Ecto neural progenitor cell (in vitro differentiated cells): ENCODE data around the gene ROR2.
"Not testable (repeated sequence)": the region's sequence is repeated elsewhere in the genome, so short reads cannot be mapped to it uniquely, and the experiment has no call there.

Experiments used
- DNase-seq: peaks from one replicate; pipeline ENCODE4 v3.0.0-alpha.2; 2018; ENCODE audit warnings: low spot score

Gene ROR2

GRCh38 chr9:91571036-91571435 lies 379.0 kb downstream of the ROR2 start:
- no peak for DNase-seq

DNA sequence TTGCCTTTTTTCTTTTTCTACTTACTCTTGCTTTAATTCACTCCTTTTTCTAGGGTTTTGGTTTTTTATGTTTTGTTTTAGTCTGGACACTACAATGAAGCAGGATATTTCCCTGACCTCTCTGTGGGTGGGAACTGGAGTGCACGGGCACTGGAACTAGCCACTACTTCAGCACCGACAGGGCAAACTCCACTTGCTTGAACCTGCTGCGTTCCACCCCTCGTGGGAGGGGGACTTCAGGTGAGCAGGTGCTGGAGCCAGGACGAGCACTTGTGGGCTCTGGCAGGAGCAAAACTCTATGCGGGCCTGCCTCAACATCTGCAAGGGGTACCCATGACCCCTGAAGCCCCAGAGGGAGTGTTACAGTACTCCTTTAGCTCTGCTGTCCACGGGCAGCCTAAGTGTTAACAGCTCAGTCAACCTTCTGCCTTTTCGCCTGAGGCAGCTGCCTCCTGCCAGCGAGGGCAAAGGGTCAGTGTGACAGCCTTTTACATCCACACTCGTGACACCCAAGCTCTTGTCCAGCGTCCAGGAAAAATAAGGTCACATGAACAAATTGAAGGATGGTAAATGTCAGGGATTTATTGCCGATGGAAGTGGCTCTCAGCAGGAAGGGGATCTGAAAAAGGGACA lies 382.3 kb downstream of the ROR2 start:
- DNase-seq, result no peak

DNA sequence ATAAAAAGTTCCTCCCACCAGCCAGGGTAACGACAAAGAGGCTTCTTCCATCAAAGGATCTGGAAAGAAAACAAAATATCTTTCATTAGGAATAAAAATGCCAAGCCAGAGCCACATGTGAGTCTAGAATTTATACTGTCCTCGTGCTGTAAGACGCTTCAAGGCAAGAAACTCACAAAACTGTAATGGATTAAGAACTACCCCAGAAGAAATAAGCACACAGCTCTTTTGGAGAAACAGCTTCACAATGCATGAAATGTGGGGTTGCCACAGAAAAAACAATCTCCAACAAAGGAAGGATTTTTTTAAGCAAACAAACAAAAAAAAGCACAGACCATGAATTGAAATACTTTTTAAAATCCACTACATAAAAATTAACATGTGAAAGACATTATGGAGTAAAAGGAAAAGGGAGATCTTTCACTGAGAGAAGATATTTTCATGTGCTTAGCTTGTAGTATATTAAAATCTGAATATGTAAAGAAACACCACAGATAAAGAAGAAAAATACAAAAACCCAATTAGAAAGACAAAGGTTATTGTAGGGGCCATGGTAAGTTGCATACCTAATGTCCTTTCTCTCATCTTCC lies 385.9 kb downstream of the ROR2 start:
- no peak for DNase-seq

GRCh38 chr9:91562416-91562815 lies 387.6 kb downstream of the ROR2 start:
- DNase-seq, result no peak

DNA sequence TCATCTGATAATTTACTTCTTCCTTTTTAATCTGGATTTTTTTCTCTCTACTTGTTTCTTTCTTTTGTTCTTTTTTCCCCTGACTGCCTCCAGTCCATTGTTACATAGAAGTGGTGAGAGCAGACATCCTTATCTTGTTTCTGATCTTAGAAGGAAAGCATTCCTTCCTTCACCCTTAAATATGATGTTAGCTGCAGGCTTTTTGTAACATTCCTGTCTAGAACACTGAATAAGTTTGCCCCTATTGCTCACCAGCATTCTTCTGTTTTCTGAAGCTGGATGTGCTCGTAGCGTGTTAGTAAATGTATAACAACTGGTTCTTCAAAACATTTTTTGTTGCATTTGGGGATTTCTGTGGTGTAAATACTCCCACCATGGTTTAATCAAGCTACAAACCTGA lies 389.7 kb downstream of the ROR2 start:
- no peak for DNase-seq

DNA sequence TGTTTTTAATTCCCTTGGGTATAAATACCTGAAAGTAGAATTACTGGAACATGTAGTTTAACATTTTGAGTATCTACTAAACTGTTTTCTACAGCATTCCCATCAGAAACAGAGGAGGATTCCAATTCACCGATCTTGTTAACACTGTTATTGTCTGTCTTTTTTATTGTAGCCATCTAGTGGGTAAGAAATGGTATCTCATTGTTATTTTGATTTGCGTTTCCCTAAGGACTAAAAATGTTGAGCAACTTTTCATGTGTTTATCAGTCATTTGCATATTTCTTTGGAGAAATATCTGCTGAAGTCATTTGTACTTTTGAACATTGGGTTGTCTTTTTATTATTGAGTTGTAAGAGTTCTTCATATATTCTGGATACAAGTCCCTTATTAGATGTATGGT lies 391.1 kb downstream of the ROR2 start:
- no peak for DNase-seq

GRCh38 chr9:91558395-91558794 lies 391.6 kb downstream of the ROR2 start:
- DNase-seq, result no peak

DNA sequence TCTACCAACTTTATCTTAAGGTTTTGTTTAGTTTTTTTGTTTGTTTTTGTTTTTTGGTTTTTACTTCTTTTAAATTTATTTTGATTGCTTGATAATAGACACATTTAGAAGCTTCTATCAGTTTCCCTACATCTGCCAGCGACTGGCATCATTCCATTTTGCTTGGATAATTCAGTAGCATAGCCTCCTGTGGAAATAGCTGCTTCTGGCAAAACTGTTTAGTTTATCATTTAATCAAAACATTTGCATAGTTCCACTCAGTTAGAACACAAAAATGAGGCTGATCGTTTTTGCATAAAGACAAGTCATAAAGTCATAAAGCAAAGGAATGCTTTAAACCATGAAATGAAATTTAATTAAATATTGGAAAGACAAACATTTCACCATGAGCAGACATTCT lies 392.7 kb downstream of the ROR2 start:
- DNase-seq, result no peak

- no peak for DNase-seq
These were observed 394.9 kb downstream of the ROR2 start for GRCh38 chr9:91555132-91555531.

DNA sequence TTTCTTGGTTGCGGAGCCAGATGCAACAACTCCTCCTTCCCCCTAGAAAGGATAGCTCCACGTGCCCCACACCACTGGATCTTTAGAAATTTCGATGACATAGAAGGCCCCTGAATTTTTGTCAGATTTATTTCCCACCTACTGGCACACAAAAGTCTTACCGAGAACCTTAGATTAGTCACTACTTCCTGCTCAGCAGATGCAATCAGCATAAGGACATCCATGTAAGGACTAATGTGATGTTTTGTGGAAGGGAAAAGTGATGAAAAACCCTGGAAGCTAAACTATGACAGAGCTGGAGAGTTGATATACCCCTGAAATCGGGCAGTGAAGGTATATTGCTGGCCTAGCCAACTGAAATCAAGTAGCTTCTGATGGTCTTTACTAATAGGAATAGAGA lies 400.9 kb downstream of the ROR2 start:
- no peak for DNase-seq

GRCh38 chr9:91547081-91547480 lies 402.9 kb downstream of the ROR2 start:
- DNase-seq, result no peak

GRCh38 chr9:91546574-91546973 lies 403.5 kb downstream of the ROR2 start:
- DNase-seq, result no peak

DNA sequence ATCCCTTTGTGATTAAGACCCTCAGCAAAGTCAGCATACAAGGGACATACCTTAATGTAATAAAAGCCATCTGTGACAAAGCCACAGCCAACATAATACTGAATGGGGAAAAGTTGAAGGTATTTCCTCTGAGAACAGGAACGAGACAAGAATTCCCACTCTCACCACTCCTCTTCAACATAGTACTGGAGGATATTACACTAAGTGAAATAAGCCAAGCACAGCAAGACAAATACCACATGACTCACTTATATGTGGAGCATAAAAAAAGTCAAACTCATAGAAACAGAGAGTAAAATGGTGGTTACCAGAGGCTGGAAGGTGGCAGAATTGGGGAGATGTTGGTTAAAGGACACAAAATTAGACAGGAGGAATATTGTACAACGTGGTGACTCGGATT lies 408.3 kb downstream of the ROR2 start:
- DNase-seq, result no peak

DNA sequence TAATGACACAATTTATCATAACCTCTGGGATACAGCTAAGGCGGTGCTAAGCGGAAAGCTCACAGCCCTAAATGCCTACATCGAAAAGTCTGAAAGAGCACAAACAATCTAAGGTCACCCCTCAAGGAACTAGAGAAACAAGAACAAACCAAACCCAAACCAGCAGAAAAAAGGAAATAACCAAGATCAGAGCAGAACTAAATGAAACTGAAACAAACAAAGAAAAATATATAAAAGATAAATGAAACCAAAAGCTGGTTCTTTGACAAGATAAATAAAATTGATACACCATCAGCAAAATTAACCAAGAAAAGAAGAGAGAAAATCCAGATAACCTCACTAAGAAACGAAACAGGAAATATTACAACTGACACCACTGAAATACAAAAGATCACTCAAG lies 409.5 kb downstream of the ROR2 start:
- DNase-seq, result not testable (repeated sequence)

- no peak for DNase-seq
These were observed 413.8 kb downstream of the ROR2 start for GRCh38 chr9:91536211-91536691.

DNA sequence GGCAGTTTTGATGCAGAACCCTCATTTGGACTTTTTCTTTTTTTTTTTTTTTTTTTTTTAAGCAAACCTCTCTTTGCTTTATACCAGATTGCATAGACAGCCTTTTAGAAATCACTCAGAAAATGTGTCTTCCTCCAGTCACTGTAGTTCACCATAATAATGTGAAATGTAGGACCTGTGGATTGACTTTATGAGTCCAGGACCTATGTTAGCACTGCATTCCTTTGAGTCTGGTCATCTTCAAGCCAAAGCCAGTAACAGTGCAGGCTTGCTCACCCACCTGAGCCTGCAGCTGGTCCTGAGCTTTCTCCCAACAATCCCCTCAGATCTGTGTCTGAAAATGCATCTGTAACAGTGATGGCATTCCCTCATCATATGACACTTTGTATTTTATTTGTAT lies 415.7 kb downstream of the ROR2 start:
- no peak for DNase-seq

DNA sequence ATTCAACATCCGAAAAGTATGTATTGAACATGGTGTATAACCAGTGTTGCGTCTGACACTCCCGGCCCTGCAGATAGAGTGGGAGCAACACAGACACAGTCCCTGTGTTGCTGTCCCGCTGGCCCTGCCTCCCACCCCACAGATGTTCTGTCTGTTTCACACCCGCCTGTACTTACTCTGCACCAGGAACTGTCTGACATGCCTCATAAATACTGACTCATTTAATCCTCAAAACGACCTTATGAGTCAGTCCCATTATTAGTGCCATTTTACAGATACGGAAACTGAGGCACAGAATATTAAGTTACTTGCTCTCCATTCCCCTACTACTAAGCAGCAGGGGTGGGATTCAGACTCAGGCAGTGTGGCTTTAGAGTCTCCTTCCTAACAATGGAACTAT lies 416.6 kb downstream of the ROR2 start:
- no peak for DNase-seq

- DNase-seq, result no peak
These were observed 417.7 kb downstream of the ROR2 start for GRCh38 chr9:91532325-91532724.

DNA sequence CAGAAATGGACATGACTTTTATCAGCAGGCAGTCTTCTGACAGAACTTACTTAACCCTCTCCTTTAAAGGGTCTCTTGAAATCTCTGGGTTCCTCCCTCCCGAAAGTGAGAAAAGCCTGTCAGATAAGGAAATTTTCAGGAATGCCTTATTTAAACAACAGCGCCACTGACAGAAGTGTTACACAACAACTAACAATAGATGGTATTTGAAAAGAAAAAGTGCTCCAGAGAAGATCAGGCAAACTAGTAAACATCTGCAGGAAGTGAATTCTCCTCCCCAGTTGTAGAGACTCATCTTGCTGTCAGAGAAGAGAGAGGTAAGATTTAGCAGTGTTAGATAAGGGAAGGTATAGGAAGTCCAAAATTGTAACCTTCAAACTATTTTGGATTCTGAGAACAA lies 419.2 kb downstream of the ROR2 start:
- no peak for DNase-seq

DNA sequence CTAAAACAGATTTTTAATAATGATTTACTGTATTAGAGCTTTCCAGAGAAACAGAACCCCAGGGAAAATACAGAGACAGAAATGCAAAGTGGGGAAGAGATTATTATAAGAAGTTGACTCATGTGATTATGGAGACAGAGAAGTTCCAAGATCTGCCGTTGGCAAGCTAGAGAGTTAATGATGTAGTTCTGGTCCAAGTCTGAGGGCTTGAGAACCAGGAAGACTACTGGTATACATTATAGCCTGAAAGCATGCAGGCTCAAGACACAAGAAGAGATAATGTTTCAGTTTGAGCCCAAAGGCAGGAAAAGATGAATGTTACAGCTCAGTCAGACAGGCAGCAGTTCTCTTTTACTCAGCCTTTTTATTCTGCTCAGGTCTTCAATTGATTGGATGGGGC lies 427.5 kb downstream of the ROR2 start:
- DNase-seq, result no peak

DNA sequence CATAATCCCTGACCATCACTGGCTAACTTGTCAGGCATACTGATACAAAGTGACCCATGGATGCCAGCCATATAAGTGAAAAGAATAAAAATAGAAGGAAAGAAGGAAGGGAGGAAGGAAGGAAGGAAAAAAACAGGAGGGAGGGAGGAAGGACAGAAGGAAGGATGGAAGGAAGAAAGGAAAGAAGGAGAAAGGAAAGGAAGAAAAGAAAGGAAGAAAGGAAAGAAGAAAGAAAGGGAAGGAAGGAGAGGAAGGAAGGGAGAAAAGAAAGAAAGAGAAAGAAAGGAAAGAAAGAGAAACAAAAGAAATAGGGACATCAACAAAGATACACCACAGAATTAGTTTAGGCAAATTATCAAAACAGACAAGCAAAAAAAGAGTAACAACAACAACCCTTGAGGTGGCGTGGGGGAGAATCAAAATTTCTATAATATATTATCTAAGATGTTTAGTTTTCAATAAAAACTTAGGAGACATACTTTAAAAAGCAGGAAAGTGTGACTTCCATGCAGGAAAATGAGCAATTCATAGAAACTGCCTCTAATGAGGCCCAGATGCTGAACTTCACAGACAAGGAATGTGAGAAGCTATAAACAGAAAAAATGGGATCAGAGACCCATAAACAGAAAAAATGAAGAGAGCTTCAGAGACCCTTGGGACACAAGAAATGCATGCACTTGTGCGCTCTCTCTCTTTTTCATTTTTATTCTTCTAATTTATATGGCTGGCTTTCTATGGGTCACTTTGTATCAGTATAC lies 430.3 kb downstream of the ROR2 start:
- no peak for DNase-seq

DNA sequence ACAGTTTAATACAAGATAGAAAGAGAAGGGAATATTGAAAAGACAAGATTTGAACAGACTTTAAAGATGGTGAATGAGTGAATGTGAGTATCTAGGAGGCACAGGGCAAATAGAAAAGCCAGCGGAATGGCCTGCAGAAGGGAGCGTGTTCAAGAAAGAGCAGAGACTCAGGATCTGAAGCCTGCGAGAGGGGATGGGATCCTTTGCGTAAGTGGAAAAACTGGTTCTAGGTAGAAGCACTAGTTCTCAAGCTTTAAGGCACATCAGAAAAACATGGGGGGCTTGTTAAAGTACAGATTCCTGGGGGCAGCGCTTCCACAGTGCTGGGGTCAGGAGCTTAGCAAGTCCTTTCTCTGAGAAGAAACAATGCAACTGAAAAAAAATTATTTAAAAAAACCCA lies 431.6 kb downstream of the ROR2 start:
- DNase-seq, result no peak

- DNase-seq, result no peak
These were observed 432.2 kb downstream of the ROR2 start for GRCh38 chr9:91517801-91518200.
